ENCODE results near the gene SHANK2. TPM values are rescaled to one million over a fixed set of nuclear protein-coding genes. Genes with fewer than 3 reads are reported as not detected.

The SHANK2 gene
- total RNA-seq, 1 donor from 2014 or later: 59.8 TPM

DNA sequence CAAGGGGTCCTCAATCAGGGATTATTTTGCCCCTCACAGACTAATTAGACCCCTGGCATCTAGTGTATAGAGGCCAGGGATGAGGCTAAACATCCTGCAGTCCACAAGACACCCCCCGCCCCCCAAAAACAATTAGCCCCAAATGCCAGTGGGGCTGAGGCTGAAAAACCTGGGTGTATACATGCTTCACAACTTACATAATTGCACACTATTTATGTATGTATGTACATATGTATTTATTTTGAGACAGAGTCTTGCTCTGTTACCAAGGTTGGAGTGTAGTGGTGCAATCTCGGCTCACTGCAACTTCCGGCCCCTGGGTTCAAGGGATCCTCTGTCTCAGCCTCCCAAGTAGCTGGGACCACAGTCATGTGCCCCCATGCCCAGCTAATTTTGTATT, 28.8 kb upstream of the SHANK2 start:
- Histone ChIP-seq H3K27me3 (ENCODE audit: low read depth) (no peaks in the 10 kb centered on the region), H3K9me3 (no peaks in the 10 kb centered on the region), H3K4me3 (no peak overlapping the region), H3K4me1 (no peaks in the 10 kb centered on the region), H3K36me3 (no peaks in the 10 kb centered on the region), H3K27ac (no peak overlapping the region)
- TF ChIP-seq CTCF (IDR thresholded peaks at IDR 0.05): no peak
- DNase-seq (no peak), ATAC-seq (no peak)
- intact Hi-C loops (cut with DNase I): no loop called here

DNA sequence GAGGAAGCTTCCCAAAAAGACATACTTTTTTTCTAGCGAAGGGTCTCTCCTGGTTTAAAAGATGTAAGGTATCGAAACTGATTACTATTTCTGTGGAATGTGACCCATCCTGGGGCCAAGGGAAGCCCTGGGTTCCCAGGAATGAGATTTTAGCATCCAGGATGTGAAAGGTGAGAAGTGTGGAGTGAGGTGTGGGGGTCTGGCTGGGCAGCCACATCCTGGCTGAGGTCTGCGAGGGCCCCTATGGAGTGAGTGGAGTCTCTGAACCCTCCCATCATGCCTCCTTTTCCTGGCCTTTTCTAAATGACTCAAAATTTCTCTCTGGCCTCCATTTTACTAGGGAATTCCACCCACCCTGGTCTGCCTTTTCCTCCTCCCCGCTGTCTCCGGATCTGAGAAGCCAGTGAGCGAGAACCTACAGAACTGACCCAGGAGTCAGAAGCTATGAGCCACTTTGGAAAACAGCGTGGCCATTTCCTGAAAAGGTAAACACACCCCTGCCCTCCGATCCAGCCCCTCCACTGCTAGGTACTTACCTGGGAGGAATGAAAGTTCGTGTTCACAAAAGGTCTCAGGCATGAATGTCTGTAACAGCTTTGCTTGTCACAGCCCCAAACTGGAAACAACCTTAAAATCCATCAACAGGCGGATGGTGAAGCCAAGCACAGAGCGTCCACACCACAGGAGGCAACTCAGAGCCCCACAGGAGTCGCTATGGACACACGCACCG, 27.7 kb upstream of the SHANK2 start:
- H3K27me3 ChIP-seq (ENCODE audit: low read depth): no peaks in the 10 kb centered on the region
- no peaks in the 10 kb centered on the region for H3K4me1 ChIP-seq
- no peak for DNase-seq
- intact Hi-C loops (cut with DNase I): no loop called here
- ATAC-seq: no peak
- no peak overlapping the region for H3K4me3 ChIP-seq
- no peaks in the 10 kb centered on the region for H3K36me3 ChIP-seq
- H3K9me3 ChIP-seq: no peaks in the 10 kb centered on the region
- no peak overlapping the region for H3K27ac ChIP-seq
- no peak for TF ChIP-seq CTCF (IDR thresholded peaks at IDR 0.05)

- DNase-seq (no peak), ATAC-seq (no peak)
- TF ChIP-seq CTCF (IDR thresholded peaks at IDR 0.05): no peak
- Histone ChIP-seq H3K4me3 (no peak overlapping the region), H3K36me3 (no peaks in the 10 kb centered on the region), H3K27ac (no peak overlapping the region), H3K27me3 (ENCODE audit: low read depth) (no peaks in the 10 kb centered on the region), H3K9me3 (peaks cover 8% of the 10 kb centered on the region), H3K4me1 (no peaks in the 10 kb centered on the region)
- intact Hi-C loops (cut with DNase I): no loop called here
Observed at GRCh38 chr11:71272161-71272560, 19.8 kb upstream of the SHANK2 start.

GRCh38 chr11:71269603-71270511, 17.5 kb upstream of the SHANK2 start:
- no peak overlapping the region for H3K4me3 ChIP-seq
- DNase-seq (no peak), ATAC-seq (no peak)
- no peak for TF ChIP-seq CTCF (IDR thresholded peaks at IDR 0.05)
- intact Hi-C loops (cut with DNase I): no loop called here
- no peaks in the 10 kb centered on the region for H3K36me3 ChIP-seq
- H3K27ac ChIP-seq: no peak overlapping the region
- H3K4me1 ChIP-seq: no peaks in the 10 kb centered on the region
- H3K27me3 ChIP-seq (ENCODE audit: low read depth): peaks cover 4% of the 10 kb centered on the region
- peaks cover 8% of the 10 kb centered on the region for H3K9me3 ChIP-seq

DNA sequence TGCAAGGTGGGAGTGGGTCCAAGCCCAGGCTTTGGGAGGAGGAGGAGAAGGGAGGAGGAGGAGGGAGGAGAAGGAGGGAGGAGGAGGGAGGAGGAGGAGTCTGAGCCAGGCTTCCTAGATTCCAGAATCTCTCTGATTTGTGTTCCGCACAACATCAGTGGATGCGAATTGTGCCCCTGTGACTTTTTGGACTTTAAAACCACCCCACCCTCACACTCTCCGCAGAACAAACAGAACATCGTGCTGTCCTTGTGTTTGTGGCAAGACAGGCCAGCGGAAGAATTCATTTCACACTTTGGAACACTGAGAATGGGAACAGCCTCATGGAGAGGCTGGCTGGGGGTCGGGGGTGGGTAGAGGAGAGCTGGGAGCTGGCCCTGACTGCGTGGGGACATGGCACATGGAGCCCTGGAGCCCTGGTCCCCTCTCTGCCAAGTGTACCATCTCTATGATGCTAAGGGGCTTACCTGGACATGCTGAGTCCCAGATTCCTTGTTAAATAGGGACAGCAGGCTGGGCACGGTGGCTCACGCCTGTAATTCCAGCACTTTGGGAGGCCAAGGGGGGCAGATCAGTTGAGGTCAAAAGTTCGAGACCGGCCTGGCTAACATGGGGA, 16.4 kb upstream of the SHANK2 start:
- no peak for TF ChIP-seq CTCF (IDR thresholded peaks at IDR 0.05)
- no peak for DNase-seq

More for the DNA sequence above, 16.4 kb upstream of the SHANK2 start:
- Histone ChIP-seq H3K4me3 (no peak overlapping the region), H3K27ac (no peak overlapping the region), H3K9me3 (peaks cover 7% of the 10 kb centered on the region), H3K27me3 (ENCODE audit: low read depth) (peaks cover 4% of the 10 kb centered on the region), H3K36me3 (no peaks in the 10 kb centered on the region), H3K4me1 (no peaks in the 10 kb centered on the region)
- no peak for ATAC-seq
- intact Hi-C loops (cut with DNase I): no loop called here

Data from lower lobe of right lung (tissue), 2 donors.